HG02885 (cell line): ENCODE results near the gene ANKRD11.

Experiments
- ATAC-seq: cut with Tn5 transposase; IDR thresholded peaks from one replicate; pipeline ENCODE4 v1.9.1; 2021; ENCODE audit warnings: mild to moderate bottlenecking; ENCODE audit not compliant: unreplicated experiment, poor library complexity

The ANKRD11 gene

GRCh38 chr16:89357055-89357816, 133.1 kb downstream of the ANKRD11 start:
- no peak for ATAC-seq

DNA sequence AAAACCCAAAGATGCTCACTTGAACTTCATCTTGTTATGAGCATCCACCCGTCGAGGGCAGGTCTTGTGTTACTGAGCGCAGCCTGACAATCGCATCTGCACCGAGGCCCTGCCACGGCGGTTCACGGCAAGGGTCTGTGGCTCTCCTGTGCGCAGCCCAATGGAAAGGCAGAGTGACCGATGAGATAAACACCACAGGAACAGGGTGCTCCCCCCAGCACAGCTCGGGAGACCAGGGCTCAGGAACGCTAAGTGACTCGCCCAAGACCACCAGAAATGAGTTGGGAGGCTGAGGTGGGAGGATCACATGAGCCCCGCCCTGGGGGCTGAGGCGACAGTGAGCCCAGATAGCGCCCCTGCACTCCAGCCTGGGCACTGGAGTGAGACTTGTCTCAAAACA, 134.7 kb downstream of the ANKRD11 start:
- no peak for ATAC-seq

DNA sequence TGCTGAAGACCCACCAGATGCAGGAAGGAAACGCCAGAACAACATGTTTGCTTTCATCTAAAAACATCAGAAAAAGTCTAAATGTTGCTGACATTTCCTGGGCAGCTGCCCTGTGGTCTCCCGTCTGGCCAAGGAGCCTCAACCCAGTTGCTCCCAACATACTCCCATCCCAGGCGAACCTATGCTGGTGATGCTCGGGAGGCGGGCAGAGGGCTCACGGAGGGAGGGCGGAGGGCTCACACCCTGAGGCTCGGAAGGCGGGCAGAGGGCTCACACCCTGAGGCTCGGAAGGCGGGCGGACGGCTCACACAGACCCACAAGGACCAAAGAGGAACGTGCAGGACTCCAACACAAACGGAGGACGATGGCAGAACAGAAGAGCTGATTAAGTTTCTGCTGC, 135.4 kb downstream of the ANKRD11 start:
- no peak for ATAC-seq

GRCh38 chr16:89354325-89354724, 136.0 kb downstream of the ANKRD11 start:
- ATAC-seq: no peak

- ATAC-seq: no peak
Observed at GRCh38 chr16:89352091-89352681, 138.2 kb downstream of the ANKRD11 start.

DNA sequence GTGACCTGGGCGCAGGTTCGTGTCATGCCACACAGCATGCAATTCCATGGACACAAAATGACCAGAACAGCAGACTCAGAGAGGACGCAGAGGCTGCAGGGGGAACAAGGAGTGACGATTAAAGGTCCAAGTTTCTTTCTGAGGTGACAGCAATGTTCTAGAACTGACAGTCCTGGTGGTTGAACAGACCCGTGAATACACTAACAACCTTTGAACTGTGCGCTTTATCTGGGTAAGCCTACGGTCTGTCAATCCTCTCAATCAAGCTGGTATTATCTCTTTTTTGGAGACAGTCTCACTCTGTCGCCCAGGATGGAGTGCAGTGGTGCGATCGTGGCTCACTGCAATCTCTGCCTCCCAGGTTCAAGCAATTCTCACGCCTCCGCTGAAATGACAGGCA, 138.7 kb downstream of the ANKRD11 start:
- ATAC-seq: no peak

DNA sequence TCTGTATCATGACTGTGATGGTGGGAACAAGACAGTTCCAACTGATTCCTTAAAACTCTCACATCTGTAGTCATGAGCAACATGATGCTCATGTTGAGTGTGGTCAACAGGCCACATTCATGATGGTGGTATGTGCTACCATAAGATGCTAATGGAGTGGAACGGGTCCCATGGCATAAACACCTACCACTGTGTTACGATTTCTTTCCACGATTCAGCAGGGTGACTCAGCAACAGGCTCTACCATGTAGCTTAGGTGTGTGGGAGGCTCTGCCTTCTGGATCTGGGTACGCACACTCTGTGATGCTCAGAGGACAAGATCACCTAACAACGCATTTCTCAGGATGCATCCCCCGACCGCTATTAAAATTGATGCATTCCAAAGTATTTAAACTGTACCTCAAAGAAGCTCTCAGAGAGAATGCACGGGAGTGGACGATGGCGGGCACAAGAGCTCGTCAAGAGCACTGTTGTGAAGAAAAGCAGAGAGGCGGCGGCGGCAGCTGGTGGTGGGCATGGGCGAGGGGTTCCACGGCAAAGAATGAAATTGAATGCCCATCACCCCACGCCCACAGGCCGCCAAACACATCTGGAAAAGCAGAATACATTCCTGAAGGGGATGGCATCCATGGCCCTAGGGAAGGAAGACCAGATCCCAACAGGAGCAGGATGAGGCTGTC, 139.5 kb downstream of the ANKRD11 start:
- ATAC-seq: no peak

GRCh38 chr16:89349947-89350633, 140.3 kb downstream of the ANKRD11 start:
- no peak for ATAC-seq

DNA sequence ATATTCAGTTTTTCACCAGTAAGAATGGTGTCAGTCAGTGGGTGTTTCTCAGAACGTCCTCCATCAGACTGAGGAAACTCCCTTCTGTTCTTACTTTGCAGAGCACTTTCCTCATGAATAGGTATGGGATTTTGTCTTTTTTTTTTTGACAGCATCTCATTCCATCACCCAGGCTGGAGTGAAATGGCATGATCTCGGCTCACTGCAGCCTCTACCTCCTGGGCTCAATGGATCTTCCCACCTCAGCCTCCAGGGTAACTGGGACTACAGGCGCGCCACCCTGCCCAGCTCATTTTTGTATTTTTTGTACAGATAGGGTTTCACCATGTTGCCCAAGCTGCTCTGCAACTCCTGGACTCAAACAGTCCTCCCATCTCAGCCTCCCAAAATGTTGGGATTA, 142.6 kb downstream of the ANKRD11 start:
- ATAC-seq: no peak

GRCh38 chr16:89346869-89347268, 143.5 kb downstream of the ANKRD11 start:
- no peak for ATAC-seq

DNA sequence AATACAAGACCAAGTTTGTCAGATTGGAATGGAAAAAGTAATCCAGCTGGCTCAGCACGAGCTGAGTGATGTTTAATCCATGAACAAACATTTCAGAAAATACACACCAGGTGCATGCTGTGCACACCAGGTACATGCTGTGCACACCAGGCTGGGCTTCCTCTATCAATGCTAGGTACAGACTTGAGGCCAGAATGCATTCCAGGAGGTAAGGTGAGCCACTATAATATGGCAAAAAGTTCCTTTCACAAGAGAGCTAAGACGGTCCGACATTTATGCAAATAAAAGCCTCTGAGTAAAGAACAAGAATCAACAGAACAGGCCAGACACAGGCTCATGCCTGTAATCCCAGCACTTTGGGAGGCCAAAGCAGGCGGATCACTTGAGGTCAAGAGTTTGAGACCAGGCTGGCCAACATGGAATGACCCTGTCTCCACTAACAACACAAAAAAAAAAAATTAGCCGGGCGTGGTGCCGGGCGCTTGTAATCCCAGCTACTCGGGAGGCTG, 144.7 kb downstream of the ANKRD11 start:
- no peak for ATAC-seq

DNA sequence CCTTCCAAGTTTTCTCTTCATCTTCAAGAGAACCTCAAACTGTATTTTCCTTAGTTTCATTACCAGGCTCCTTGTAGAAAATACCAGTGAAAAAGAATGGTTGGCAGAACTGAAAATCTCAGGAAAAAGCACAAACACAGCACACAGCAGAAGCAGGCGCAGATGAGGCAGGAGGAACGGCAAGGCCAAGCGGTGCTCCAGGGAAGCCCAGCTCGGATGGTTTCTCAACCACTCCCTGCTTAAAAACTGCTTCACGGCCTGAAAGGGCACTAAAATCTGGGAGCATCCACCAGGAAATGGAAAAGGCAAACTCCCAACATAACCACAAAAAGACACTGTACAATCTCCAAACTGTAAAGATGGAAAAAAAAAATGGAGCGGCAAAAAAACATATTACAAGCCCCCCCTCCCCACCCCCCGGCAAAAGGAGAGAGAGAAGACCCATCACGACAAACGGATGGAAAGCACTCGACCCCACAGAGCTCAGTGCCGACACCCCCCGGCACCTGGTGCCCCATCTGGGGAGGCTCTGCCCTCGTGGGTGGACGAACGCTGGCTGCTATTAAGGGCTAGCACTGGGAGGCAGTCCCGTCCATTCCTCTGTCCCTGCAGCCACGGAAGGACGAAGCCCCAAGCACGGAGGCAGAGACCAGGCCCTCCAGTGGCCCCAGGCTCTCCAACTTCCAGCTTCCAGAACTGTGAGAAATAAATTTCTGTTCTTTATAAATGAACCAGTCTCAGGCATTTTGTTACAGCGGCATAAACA, 145.3 kb downstream of the ANKRD11 start:
- no peak for ATAC-seq

DNA sequence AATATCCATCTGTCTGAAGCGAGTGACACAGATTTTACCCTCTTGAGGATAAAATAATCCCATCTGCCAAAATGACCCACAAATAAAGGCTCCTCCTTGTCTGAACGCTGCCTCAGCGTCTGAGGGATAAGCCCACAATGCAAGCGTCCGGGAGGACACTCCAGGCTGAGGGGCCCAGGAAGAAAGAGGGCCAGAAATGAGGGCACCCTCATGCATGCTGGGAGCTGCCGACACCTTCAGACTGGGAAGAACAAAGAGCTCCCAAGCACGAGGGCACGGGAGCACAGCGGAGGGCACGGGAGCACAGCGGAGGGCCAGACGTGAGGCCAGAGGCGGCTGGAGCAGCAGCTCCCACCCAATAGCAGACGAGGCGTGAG, 145.9 kb downstream of the ANKRD11 start:
- ATAC-seq: no peak

GRCh38 chr16:89343501-89344457, 146.6 kb downstream of the ANKRD11 start:
- no peak for ATAC-seq

DNA sequence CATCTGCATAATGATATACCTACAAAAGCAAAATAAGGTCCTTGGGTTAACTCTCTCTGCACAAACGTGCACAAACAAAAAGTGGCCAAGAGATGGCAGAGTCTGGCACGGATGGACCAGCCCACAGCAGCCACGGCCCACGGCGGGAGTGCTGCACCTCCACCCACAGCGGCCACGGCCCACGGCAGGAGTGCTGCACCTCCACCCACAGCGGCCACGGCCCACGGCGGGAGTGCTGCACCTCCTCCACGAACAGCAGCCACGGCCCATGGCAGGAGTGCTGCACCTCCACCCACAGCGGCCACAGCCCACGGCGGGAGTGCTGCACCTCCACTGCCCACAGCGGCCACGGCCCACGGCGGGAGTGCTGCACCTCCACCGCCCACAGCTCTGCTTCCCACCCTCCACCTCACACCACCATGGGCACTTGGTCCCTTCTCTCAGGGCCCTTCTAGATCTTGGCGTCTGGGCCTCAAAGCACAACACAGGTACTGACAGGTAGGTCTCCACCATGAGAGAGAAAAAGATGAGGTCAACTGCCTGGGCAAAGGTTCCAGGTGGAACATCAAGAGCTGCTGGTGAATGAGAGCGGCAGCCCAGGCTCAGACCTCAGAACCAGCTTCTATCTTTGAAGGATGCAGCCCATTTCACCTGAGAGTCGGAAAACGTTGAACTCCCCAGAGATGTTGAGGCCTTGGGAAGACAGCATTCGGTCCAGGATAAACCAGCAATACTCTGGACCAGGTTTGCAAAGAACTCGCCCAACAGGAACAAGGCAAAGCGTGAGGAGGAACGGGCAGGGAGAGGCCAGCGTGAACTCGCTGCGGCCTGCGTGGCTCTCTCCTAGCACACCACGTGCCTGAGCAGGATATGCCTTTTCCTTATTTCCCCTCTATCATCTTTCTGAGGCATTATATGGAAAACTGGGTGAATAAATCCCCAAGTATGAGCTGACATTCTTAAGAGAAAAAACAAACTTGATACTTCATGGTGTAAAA, 148.4 kb downstream of the ANKRD11 start:
- ATAC-seq: no peak

DNA sequence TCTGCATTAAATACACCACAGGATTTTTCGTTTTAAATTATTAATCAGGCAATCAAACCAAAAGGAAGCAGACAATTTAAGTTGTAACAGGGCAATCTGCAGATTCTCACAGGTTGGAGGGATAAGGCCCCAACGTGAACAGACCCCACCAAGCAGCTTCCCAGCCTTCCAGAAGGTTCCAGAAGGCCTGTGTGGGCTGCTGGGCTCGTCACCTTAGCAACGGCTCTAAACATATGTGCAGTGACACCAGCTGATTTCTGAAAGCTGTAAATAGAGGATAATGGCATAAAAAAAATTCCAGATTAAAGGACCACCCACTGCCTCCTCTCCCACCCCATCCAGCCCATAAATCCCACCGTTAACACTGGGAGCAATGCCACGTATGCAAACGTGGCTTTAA, 149.1 kb downstream of the ANKRD11 start:
- no peak for ATAC-seq

- no peak for ATAC-seq
Observed at GRCh38 chr16:89338863-89339262, 151.5 kb downstream of the ANKRD11 start.

DNA sequence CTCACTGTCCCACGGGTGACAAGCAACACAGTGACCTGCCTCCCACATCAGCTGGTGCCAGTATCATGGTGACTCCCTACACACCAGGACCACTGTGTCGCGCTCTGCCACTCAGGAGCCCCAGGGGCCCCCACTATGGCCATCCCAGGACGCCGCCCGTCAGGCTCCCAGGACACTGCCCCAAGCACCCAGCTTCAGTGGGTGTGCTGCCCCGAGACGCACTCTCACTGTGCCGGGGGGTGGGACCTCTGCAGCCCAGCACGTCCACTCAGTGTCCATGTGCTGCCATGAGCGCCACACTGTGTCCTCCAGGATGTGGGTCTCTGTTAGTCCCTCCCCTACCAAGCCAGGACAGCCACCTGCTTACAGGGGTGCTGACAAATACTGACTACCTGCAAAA, 152.4 kb downstream of the ANKRD11 start:
- ATAC-seq: no peak
